CD14-positive monocyte (primary cell): ENCODE data around the gene LSP1. TPM values are rescaled to one million over a fixed set of nuclear protein-coding genes. Genes with fewer than 3 reads are reported as not detected.
A peak's percentile ranks its signal among the peaks of the same experiment; 100 is the strongest.

ENCODE experiments used
- DNase-seq, 3 donors: peaks; one replicate each; pipeline ENCODE4 v3.0.0-alpha.2; 2011 to 2022
- H2AFZ ChIP-seq: 2 replicates; pipeline ENCODE4 v1.6.0; 2012; ENCODE audit warnings: mild to moderate bottlenecking, low read depth, low read length, inconsistent platforms; ENCODE audit not compliant: insufficient read depth, poor library complexity, severe bottlenecking
- H3K27ac ChIP-seq, 2 donors: 1 replicate in 1 of 2; 2 replicates in 1 of 2; pipeline ENCODE4 v1.5.1; 2012 to 2013; ENCODE audit warnings: low read length in 2 of 2, control low read depth in 1 of 2, inconsistent platforms in 1 of 2, low read depth in 1 of 2, mild to moderate bottlenecking in 1 of 2
- H3K27me3 ChIP-seq, 2 donors: one replicate each; pipeline versions ENCODE4 v1.6.0 to v1.6.1; 2011 to 2013; ENCODE audit warnings: low read length in 2 of 2; ENCODE audit not compliant: control insufficient read depth in 2 of 2, insufficient read depth in 2 of 2
- H3K36me3 ChIP-seq, 2 donors: replicated peaks in 1 of 2; 1 replicate in 1 of 2; 2 replicates in 1 of 2; pipeline versions ENCODE4 v1.5.1 to v1.6.1; 2012 to 2013; ENCODE audit warnings: low read length in 2 of 2, control low read depth in 1 of 2, inconsistent platforms in 1 of 2, mild to moderate bottlenecking in 1 of 2; ENCODE audit not compliant: insufficient read depth in 2 of 2, control insufficient read depth in 1 of 2
- H3K4me1 ChIP-seq, 2 donors: 1 replicate in 1 of 2; 2 replicates in 1 of 2; pipeline versions ENCODE4 v1.5.1 to v1.6.1; 2012 to 2013; ENCODE audit warnings: low read length in 2 of 2, control low read depth in 1 of 2, inconsistent platforms in 1 of 2, mild to moderate bottlenecking in 1 of 2, moderate library complexity in 1 of 2; ENCODE audit not compliant: insufficient read depth in 2 of 2, control insufficient read depth in 1 of 2
- H3K4me2 ChIP-seq: replicated peaks from 2 replicates; pipeline ENCODE3; 2012; ENCODE audit warnings: low read length, moderate library complexity, mild to moderate bottlenecking; ENCODE audit not compliant: poor library complexity, severe bottlenecking; ENCODE audit errors: extremely low read depth
- H3K4me3 ChIP-seq, 3 experiments: fragments of 200-600 bp in 1 of 3; sonication (generic) in 1 of 3; replicated peaks in 1 of 3; 1 replicate in 2 of 3; 2 replicates in 1 of 3; pipeline ENCODE4 v1.5.1; 2011 to 2013; ENCODE audit warnings: low read length in 3 of 3, mild to moderate bottlenecking in 3 of 3, control low read depth in 2 of 3, low read depth in 2 of 3, inconsistent platforms in 1 of 3, moderate library complexity in 1 of 3
- H3K79me2 ChIP-seq: 2 replicates; pipeline ENCODE4 v1.6.0; 2012; ENCODE audit warnings: mild to moderate bottlenecking, control low read depth, inconsistent platforms, low read length, moderate library complexity; ENCODE audit not compliant: insufficient read depth
- H3K9ac ChIP-seq: 2 replicates; pipeline ENCODE4 v1.6.0; 2017; ENCODE audit warnings: low read length, mild to moderate bottlenecking; ENCODE audit not compliant: insufficient read depth, poor library complexity, severe bottlenecking
- H3K9me3 ChIP-seq, 2 donors: replicated peaks in 1 of 2; 1 replicate in 1 of 2; 2 replicates in 1 of 2; pipeline versions ENCODE4 v1.5.1 to v1.6.1; 2012 to 2013; ENCODE audit warnings: low read length in 2 of 2, control low read depth in 1 of 2; ENCODE audit not compliant: control insufficient read depth in 1 of 2, insufficient read depth in 1 of 2
- H4K20me1 ChIP-seq: 2 replicates; pipeline ENCODE4 v1.6.0; 2012; ENCODE audit warnings: mild to moderate bottlenecking, low read length, control low read depth, moderate library complexity; ENCODE audit not compliant: insufficient read depth
- H3K27ac Mint-ChIP-seq, 7 donors: one replicate each; pipeline ENCODE4 v1.8.0; 2020; ENCODE audit warnings: mild to moderate bottlenecking in 7 of 7, mixed read lengths in 7 of 7, moderate library complexity in 6 of 7, inconsistent platforms in 2 of 7
- H3K27me3 Mint-ChIP-seq, 3 donors: one replicate each; pipeline ENCODE4 v1.8.0; 2021 to 2022; ENCODE audit warnings: low read depth in 3 of 3, mild to moderate bottlenecking in 3 of 3, mixed read lengths in 3 of 3, moderate library complexity in 3 of 3, inconsistent platforms in 1 of 3
- H3K36me3 Mint-ChIP-seq, 2 donors: one replicate each; pipeline ENCODE4 v1.8.0; 2020; ENCODE audit warnings: mixed read lengths in 2 of 2, inconsistent platforms in 1 of 2, mild to moderate bottlenecking in 1 of 2
- H3K4me1 Mint-ChIP-seq: one replicate; pipeline ENCODE4 v1.8.0; 2020; ENCODE audit warnings: mild to moderate bottlenecking, mixed read lengths
- H3K4me3 Mint-ChIP-seq, 2 donors: one replicate each; pipeline ENCODE4 v1.8.0; 2020; ENCODE audit warnings: mild to moderate bottlenecking in 2 of 2, mixed read lengths in 2 of 2, moderate library complexity in 1 of 2
- H3K9me3 Mint-ChIP-seq, 7 donors: one replicate each; pipeline ENCODE4 v1.8.0; 2020 to 2022; ENCODE audit warnings: mixed read lengths in 7 of 7, mild to moderate bottlenecking in 6 of 7, moderate library complexity in 6 of 7, inconsistent platforms in 2 of 7
- WGBS: methylation state at CpG from one replicate; pipeline ENCODE4 v1.1.5; 2013; ENCODE audit warnings: missing lambda C conversion rate; ENCODE audit not compliant: insufficient coverage; 5-methylcytosine and 5-hydroxymethylcytosine counted together
- intact Hi-C, 2 donors: fragments of 100-400 bp; cut with micrococcal nuclease; formaldehyde crosslinking; loops; one replicate each; pipeline versions ENCODE4 v1.15.0 to v1.15.1; 2023
- polyA plus RNA-seq, 3 donors: library from polyadenylated mRNA; depleted of rRNA in 1 of 3; unstranded in 2 of 3; stranded (reverse) in 1 of 3; fragments of 300-500 nt in 2 of 3; fragments of >200 nt in 1 of 3; fragmentation: Illumina TruSeq in 2 of 3; gene quantifications; 1 replicate in 2 of 3; 2 replicates in 1 of 3; pipeline ENCODE4 v1.2.3, GENCODE V29; 2012 to 2021
- TF ChIP-seq, protein P1 (sequence below): fragments of 200-600 bp; IDR thresholded peaks from one replicate; pipeline ENCODE4 v1.8.0; 2022; ENCODE audit warnings: antibody characterized with exemption, mild to moderate bottlenecking

The LSP1 gene
- polyA plus RNA-seq, 3 donors, result 387 to 646 (median 542) TPM

DNA sequence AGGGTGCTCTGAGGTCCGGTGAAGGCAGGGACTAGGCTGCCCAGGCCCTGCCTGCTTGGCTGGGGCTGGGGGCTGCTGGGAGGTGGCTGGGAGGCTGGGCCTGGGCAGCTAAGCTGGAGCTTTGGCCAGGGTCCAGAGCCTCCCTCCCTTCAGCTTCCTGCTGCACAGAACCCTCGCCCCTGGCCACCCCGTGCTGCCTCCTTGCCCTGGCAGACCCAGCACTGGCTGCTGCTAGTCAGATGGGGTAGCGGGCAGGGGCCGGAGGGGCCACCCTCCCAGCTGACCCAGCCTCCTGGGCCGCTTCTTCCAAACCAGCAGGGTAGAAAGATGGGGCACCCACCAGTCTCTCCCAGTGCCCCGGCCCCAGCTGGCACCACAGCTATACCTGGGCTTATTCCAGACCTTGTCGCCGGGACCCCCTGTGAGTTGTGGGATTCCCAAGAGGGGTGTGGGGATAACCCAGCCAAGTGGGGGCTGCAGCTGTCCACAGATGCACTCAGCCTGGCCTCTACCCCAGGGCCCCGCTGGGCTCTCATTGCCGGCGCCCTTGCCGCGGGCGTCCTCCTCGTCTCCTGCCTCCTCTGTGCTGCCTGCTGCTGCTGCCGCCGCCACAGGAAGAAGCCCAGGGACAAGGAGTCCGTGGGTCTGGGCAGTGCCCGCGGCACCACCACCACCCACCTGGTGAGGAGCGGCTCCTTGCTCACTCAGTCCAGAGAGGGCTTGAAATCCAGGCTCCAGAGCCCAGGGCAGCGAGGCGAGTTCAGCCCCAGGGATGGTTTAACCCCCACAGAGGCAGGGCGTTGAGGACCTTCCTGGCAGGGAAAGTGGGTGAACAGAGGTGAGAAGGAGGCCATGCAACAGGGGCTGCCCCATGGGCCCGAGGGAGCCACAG lies 17.9 kb upstream of the LSP1 start, which contains the start of gene SYT8:
SYT8 (plus strand) TSS at position 212 of the 892 bp plus-strand sequence; CDS start at position 328, 116 bp downstream.
- H4K20me1 ChIP-seq, result no peaks in the 10 kb centered on the region
- WGBS, result 83% methylated on average over 25 of the region's 26 CpGs
- Mint-ChIP-seq H3K4me3 (no peak within 1 kb of the TSS), H3K27ac (peak within 1 kb of the TSS in 1 of 7 donors; percentile 78), H3K9me3 (peaks cover 0 to 2% (median 0%) of the 10 kb centered on the region in 7 donors), H3K4me1 (peaks cover 20% of the 10 kb centered on the region), H3K27me3 (peaks cover 23 to 47% (median 25%) of the 10 kb centered on the region in 3 donors), H3K36me3 (no peaks in the 10 kb centered on the region)
- TF ChIP-seq, protein P1, sequence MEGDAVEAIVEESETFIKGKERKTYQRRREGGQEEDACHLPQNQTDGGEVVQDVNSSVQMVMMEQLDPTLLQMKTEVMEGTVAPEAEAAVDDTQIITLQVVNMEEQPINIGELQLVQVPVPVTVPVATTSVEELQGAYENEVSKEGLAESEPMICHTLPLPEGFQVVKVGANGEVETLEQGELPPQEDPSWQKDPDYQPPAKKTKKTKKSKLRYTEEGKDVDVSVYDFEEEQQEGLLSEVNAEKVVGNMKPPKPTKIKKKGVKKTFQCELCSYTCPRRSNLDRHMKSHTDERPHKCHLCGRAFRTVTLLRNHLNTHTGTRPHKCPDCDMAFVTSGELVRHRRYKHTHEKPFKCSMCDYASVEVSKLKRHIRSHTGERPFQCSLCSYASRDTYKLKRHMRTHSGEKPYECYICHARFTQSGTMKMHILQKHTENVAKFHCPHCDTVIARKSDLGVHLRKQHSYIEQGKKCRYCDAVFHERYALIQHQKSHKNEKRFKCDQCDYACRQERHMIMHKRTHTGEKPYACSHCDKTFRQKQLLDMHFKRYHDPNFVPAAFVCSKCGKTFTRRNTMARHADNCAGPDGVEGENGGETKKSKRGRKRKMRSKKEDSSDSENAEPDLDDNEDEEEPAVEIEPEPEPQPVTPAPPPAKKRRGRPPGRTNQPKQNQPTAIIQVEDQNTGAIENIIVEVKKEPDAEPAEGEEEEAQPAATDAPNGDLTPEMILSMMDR, result no peak
- H3K27ac ChIP-seq, result no peak within 1 kb of the TSS
- H3K4me3 ChIP-seq, result no peak within 1 kb of the TSS
- H3K9ac ChIP-seq, result no peak within 1 kb of the TSS
- no peak within 1 kb of the TSS for H3K4me2 ChIP-seq
- peaks cover 1% of the 10 kb centered on the region for H3K79me2 ChIP-seq
- intact Hi-C loops, result loop anchor here (5.0 to 10.0 kb wide), 5 partner anchors 47 to 317 kb away; partner anchors contain the start of gene TNNT3 (in 1 of the 2)
- no peak within 1 kb of the TSS for H2AFZ ChIP-seq
- DNase-seq, result no peak
- H3K27me3 ChIP-seq, result peaks cover 0 to 20% of the 10 kb centered on the region in 2 donors
- H3K4me1 ChIP-seq, result peaks cover 34 to 40% of the 10 kb centered on the region in 2 donors
- H3K9me3 ChIP-seq, result no peaks in the 10 kb centered on the region
- H3K36me3 ChIP-seq, result no peaks in the 10 kb centered on the region

DNA sequence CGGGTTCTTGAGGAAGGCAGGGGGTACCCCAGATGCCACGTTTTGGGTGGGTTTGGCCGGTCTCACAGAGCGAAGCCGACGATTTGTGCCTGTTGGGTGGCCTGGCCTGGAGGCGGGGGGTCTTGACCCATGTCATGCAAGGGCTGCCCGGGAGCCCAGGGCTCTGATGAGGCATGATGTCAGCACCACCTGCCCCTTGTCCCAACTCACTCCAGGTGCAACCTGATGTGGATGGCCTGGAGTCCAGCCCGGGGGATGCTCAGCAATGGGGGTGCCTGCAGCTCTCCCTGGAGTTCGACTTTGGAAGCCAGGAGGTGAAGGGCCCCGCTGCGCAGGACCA lies 17.2 kb upstream of the LSP1 start:
- Histone ChIP-seq H3K9ac (no peak overlapping the region), H3K9me3 (no peaks in the 10 kb centered on the region), H3K4me1 (peaks cover 41 to 47% of the 10 kb centered on the region in 2 donors), H3K4me2 (no peak overlapping the region), H4K20me1 (no peaks in the 10 kb centered on the region), H3K27ac (no peak overlapping the region), H3K79me2 (peaks cover 4% of the 10 kb centered on the region), H2AFZ (no peak overlapping the region), H3K36me3 (no peaks in the 10 kb centered on the region), H3K4me3 (no peak overlapping the region), H3K27me3 (peaks cover 0 to 15% of the 10 kb centered on the region in 2 donors)
- WGBS, result 93% methylated on average over 12 of the region's 12 CpGs
- TF ChIP-seq, protein P1, result no peak
- H3K9me3 Mint-ChIP-seq, result peaks cover 0 to 2% (median 0%) of the 10 kb centered on the region in 7 donors
- no peak overlapping the region for H3K4me3 Mint-ChIP-seq
- H3K27me3 Mint-ChIP-seq, result peaks cover 19 to 41% (median 20%) of the 10 kb centered on the region in 3 donors
- H3K4me1 Mint-ChIP-seq, result peaks cover 23% of the 10 kb centered on the region
- peaks cover under 1 to 1% of the 10 kb centered on the region in 2 donors for H3K36me3 Mint-ChIP-seq
- intact Hi-C loops, result loop anchor here (2.0 to 10.0 kb wide), 4 partner anchors 47 to 317 kb away; partner anchors contain the start of gene TNNT3 (in 1 of the 2)
- no peak overlapping the region for H3K27ac Mint-ChIP-seq
- no peak for DNase-seq
